Activated T-cell treated with anti-CD3 and anti-CD28 coated beads, Interleukin-2, amount 50 U/mL, for 24 hours (primary cell): Measurements from ENCODE around the gene PRDM16.
"Not testable (repeated sequence)": the region's sequence is repeated elsewhere in the genome, so short reads cannot be mapped to it uniquely, and the experiment has no call there.

ENCODE experiments used
- DNase-seq: peaks from one replicate; pipeline ENCODE4 v3.0.0-alpha.2; 2020
- H3K27ac Mint-ChIP-seq: 2 replicates; pipeline ENCODE4 v1.8.0; 2020; ENCODE audit warnings: mild to moderate bottlenecking, mixed read lengths
- H3K27me3 Mint-ChIP-seq: 2 replicates; pipeline ENCODE4 v1.8.0; 2020; ENCODE audit warnings: mixed read lengths
- H3K36me3 Mint-ChIP-seq: 2 replicates; pipeline ENCODE4 v1.8.0; 2020; ENCODE audit warnings: low read depth, mixed read lengths
- H3K4me1 Mint-ChIP-seq: 2 replicates; pipeline ENCODE4 v1.8.0; 2020; ENCODE audit warnings: low read depth, mixed read lengths
- H3K4me3 Mint-ChIP-seq: 2 replicates; pipeline ENCODE4 v1.8.0; 2020; ENCODE audit warnings: mild to moderate bottlenecking, moderate library complexity, mixed read lengths
- H3K9me3 Mint-ChIP-seq: 2 replicates; pipeline ENCODE4 v1.8.0; 2020; ENCODE audit warnings: mixed read lengths

PRDM16 gene

GRCh38 chr1:3231826-3232225, 162.8 kb downstream of the PRDM16 start:
- Mint-ChIP-seq H3K4me3 (no peak overlapping the region), H3K27me3 (peaks cover 2% of the 10 kb centered on the region), H3K27ac (no peak overlapping the region), H3K36me3 (no peaks in the 10 kb centered on the region), H3K4me1 (no peaks in the 10 kb centered on the region), H3K9me3 (no peaks in the 10 kb centered on the region)
- no peak for DNase-seq

- Mint-ChIP-seq H3K36me3 (no peaks in the 10 kb centered on the region), H3K27ac (no peak overlapping the region), H3K4me3 (no peak overlapping the region), H3K4me1 (no peaks in the 10 kb centered on the region), H3K9me3 (no peaks in the 10 kb centered on the region), H3K27me3 (peaks cover 2% of the 10 kb centered on the region)
- no peak for DNase-seq
Measured at GRCh38 chr1:3233031-3233430, 164.0 kb downstream of the PRDM16 start.

GRCh38 chr1:3233551-3233950, 164.5 kb downstream of the PRDM16 start:
- no peaks in the 10 kb centered on the region for H3K4me1 Mint-ChIP-seq
- no peaks in the 10 kb centered on the region for H3K36me3 Mint-ChIP-seq
- no peak overlapping the region for H3K4me3 Mint-ChIP-seq
- no peak overlapping the region for H3K27ac Mint-ChIP-seq
- no peaks in the 10 kb centered on the region for H3K9me3 Mint-ChIP-seq
- peaks cover 2% of the 10 kb centered on the region for H3K27me3 Mint-ChIP-seq
- no peak for DNase-seq

GRCh38 chr1:3234281-3234680, 165.3 kb downstream of the PRDM16 start:
- Mint-ChIP-seq H3K4me3 (no peak overlapping the region), H3K27ac (no peak overlapping the region), H3K4me1 (no peaks in the 10 kb centered on the region), H3K36me3 (no peaks in the 10 kb centered on the region), H3K27me3 (no peaks in the 10 kb centered on the region), H3K9me3 (no peaks in the 10 kb centered on the region)
- DNase-seq = no peak

GRCh38 chr1:3234956-3235355, 166.0 kb downstream of the PRDM16 start:
- no peak overlapping the region for H3K4me3 Mint-ChIP-seq
- no peak overlapping the region for H3K27ac Mint-ChIP-seq
- H3K4me1 Mint-ChIP-seq = no peaks in the 10 kb centered on the region
- no peaks in the 10 kb centered on the region for H3K36me3 Mint-ChIP-seq
- no peaks in the 10 kb centered on the region for H3K27me3 Mint-ChIP-seq
- DNase-seq = no peak
- no peaks in the 10 kb centered on the region for H3K9me3 Mint-ChIP-seq

GRCh38 chr1:3235496-3235895, 166.5 kb downstream of the PRDM16 start:
- H3K27ac Mint-ChIP-seq = no peak overlapping the region
- DNase-seq = no peak
- H3K4me1 Mint-ChIP-seq = no peaks in the 10 kb centered on the region

GRCh38 chr1:3236361-3236760, 167.4 kb downstream of the PRDM16 start:
- H3K4me1 Mint-ChIP-seq = no peaks in the 10 kb centered on the region
- H3K27ac Mint-ChIP-seq = no peak overlapping the region
- no peaks in the 10 kb centered on the region for H3K9me3 Mint-ChIP-seq
- no peaks in the 10 kb centered on the region for H3K36me3 Mint-ChIP-seq
- H3K4me3 Mint-ChIP-seq = no peak overlapping the region
- H3K27me3 Mint-ChIP-seq = no peaks in the 10 kb centered on the region
- DNase-seq = no peak

More at GRCh38 chr1:3235496-3235895, 166.5 kb downstream of the PRDM16 start:
- H3K9me3 Mint-ChIP-seq = no peaks in the 10 kb centered on the region
- H3K27me3 Mint-ChIP-seq = no peaks in the 10 kb centered on the region
- no peak overlapping the region for H3K4me3 Mint-ChIP-seq
- H3K36me3 Mint-ChIP-seq = no peaks in the 10 kb centered on the region

- DNase-seq = no peak
- Mint-ChIP-seq H3K9me3 (no peaks in the 10 kb centered on the region), H3K4me3 (no peak overlapping the region), H3K36me3 (no peaks in the 10 kb centered on the region), H3K27ac (no peak overlapping the region), H3K27me3 (no peaks in the 10 kb centered on the region), H3K4me1 (no peaks in the 10 kb centered on the region)
Measured at GRCh38 chr1:3236955-3237354, 168.0 kb downstream of the PRDM16 start.

- no peak overlapping the region for H3K27ac Mint-ChIP-seq
- no peaks in the 10 kb centered on the region for H3K9me3 Mint-ChIP-seq
- no peak for DNase-seq
- no peaks in the 10 kb centered on the region for H3K27me3 Mint-ChIP-seq
- H3K4me3 Mint-ChIP-seq = no peak overlapping the region
- H3K4me1 Mint-ChIP-seq = no peaks in the 10 kb centered on the region
- H3K36me3 Mint-ChIP-seq = no peaks in the 10 kb centered on the region
Measured at GRCh38 chr1:3237570-3237969, 168.6 kb downstream of the PRDM16 start.

- no peak for DNase-seq
- Mint-ChIP-seq H3K27me3 (no peaks in the 10 kb centered on the region), H3K4me3 (no peak overlapping the region), H3K4me1 (no peaks in the 10 kb centered on the region), H3K9me3 (no peaks in the 10 kb centered on the region), H3K36me3 (no peaks in the 10 kb centered on the region), H3K27ac (no peak overlapping the region)
Measured at GRCh38 chr1:3237994-3238702, 169.1 kb downstream of the PRDM16 start.

- no peaks in the 10 kb centered on the region for H3K4me1 Mint-ChIP-seq
Measured at GRCh38 chr1:3238703-3239278, 169.8 kb downstream of the PRDM16 start.

GRCh38 chr1:3239991-3240390, 171.0 kb downstream of the PRDM16 start:
- not testable (repeated sequence) for H3K4me3 Mint-ChIP-seq, DNase-seq, H3K9me3 Mint-ChIP-seq, H3K36me3 Mint-ChIP-seq, H3K4me1 Mint-ChIP-seq, H3K27me3 Mint-ChIP-seq, H3K27ac Mint-ChIP-seq

More at GRCh38 chr1:3238703-3239278, 169.8 kb downstream of the PRDM16 start:
- Mint-ChIP-seq H3K27ac (no peak overlapping the region), H3K9me3 (no peaks in the 10 kb centered on the region), H3K36me3 (no peaks in the 10 kb centered on the region), H3K27me3 (no peaks in the 10 kb centered on the region), H3K4me3 (no peak overlapping the region)
- no peak for DNase-seq

GRCh38 chr1:3240524-3241235, 171.7 kb downstream of the PRDM16 start:
- Mint-ChIP-seq H3K4me3 (no peak overlapping the region), H3K27ac (no peak overlapping the region), H3K27me3 (peaks cover under 1% of the 10 kb centered on the region), H3K9me3 (no peaks in the 10 kb centered on the region), H3K36me3 (no peaks in the 10 kb centered on the region), H3K4me1 (no peaks in the 10 kb centered on the region)
- no peak for DNase-seq

GRCh38 chr1:3241236-3241550, 172.2 kb downstream of the PRDM16 start:
- H3K27me3 Mint-ChIP-seq = peaks cover 3% of the 10 kb centered on the region
- no peaks in the 10 kb centered on the region for H3K4me1 Mint-ChIP-seq
- DNase-seq = no peak
- H3K4me3 Mint-ChIP-seq = no peak overlapping the region
- H3K27ac Mint-ChIP-seq = no peak overlapping the region
- H3K9me3 Mint-ChIP-seq = no peaks in the 10 kb centered on the region
- H3K36me3 Mint-ChIP-seq = no peaks in the 10 kb centered on the region

GRCh38 chr1:3241673-3242407, 172.8 kb downstream of the PRDM16 start:
- no peaks in the 10 kb centered on the region for H3K36me3 Mint-ChIP-seq
- no peak overlapping the region for H3K4me3 Mint-ChIP-seq
- no peaks in the 10 kb centered on the region for H3K9me3 Mint-ChIP-seq
- H3K27ac Mint-ChIP-seq = no peak overlapping the region
- no peaks in the 10 kb centered on the region for H3K4me1 Mint-ChIP-seq
- DNase-seq = no peak
- peaks cover 4% of the 10 kb centered on the region for H3K27me3 Mint-ChIP-seq
